SK-N-SH (cell line): ENCODE results near the gene OR52B4.

ENCODE experiments used
- CHD2 ChIP-seq: fragments of 150-350 bp; IDR thresholded peaks from 2 replicates; pipeline ENCODE4 v1.6.1; 2018; ENCODE audit warnings: low read length; ENCODE audit not compliant: partially characterized antibody
- EP300 ChIP-seq, 2 experiments: IDR thresholded peaks; 2 replicates each; pipeline versions ENCODE4 v1.4.0 to v1.6.1; 2012; ENCODE audit warnings: borderline replicate concordance in 1 of 2, low read depth in 1 of 2, low read length in 1 of 2
- EZH2phosphoT487 ChIP-seq: fragments of 200-600 bp; sonication (generic); IDR thresholded peaks from 2 replicates; pipeline ENCODE4 v1.6.1; 2017; ENCODE audit warnings: low read depth, mixed run types, mild to moderate bottlenecking, antibody characterized with exemption, moderate library complexity, borderline replicate concordance
- FOXM1 ChIP-seq: IDR thresholded peaks from 2 replicates; pipeline ENCODE4 v1.4.0; 2012; ENCODE audit warnings: low read depth, mild to moderate bottlenecking
- NFIC ChIP-seq: IDR thresholded peaks from 2 replicates; pipeline ENCODE4 v1.4.0; 2012; ENCODE audit warnings: borderline replicate concordance
- NRF1 ChIP-seq: IDR thresholded peaks from 2 replicates; pipeline ENCODE4 v1.6.1; 2012; ENCODE audit warnings: low read depth, mild to moderate bottlenecking, low read length
- POLR2AphosphoS5 ChIP-seq: IDR thresholded peaks from 2 replicates; pipeline ENCODE4 v1.6.1; 2012; ENCODE audit warnings: low read depth, low read length
- RAD21 ChIP-seq: IDR thresholded peaks from 2 replicates; pipeline ENCODE4 v1.6.1; 2012; ENCODE audit warnings: mild to moderate bottlenecking, low read length
- SIN3A ChIP-seq: IDR thresholded peaks from 2 replicates; pipeline ENCODE4 v1.6.1; 2012; ENCODE audit warnings: low read depth, mild to moderate bottlenecking, low read length, moderate library complexity, borderline replicate concordance
- TCF12 ChIP-seq: IDR thresholded peaks from 2 replicates; pipeline ENCODE4 v1.4.0; 2012
- TF ChIP-seq, protein P1 (sequence below): fragments of 200-600 bp; sonication (generic); IDR thresholded peaks from 2 replicates; pipeline ENCODE4 v1.6.1; 2017; ENCODE audit warnings: antibody characterized with exemption, mild to moderate bottlenecking, moderate library complexity
- TF ChIP-seq, protein P2 (sequence below): IDR thresholded peaks from 2 replicates; pipeline ENCODE4 v1.4.0; 2012; ENCODE audit warnings: low read depth

DNA sequence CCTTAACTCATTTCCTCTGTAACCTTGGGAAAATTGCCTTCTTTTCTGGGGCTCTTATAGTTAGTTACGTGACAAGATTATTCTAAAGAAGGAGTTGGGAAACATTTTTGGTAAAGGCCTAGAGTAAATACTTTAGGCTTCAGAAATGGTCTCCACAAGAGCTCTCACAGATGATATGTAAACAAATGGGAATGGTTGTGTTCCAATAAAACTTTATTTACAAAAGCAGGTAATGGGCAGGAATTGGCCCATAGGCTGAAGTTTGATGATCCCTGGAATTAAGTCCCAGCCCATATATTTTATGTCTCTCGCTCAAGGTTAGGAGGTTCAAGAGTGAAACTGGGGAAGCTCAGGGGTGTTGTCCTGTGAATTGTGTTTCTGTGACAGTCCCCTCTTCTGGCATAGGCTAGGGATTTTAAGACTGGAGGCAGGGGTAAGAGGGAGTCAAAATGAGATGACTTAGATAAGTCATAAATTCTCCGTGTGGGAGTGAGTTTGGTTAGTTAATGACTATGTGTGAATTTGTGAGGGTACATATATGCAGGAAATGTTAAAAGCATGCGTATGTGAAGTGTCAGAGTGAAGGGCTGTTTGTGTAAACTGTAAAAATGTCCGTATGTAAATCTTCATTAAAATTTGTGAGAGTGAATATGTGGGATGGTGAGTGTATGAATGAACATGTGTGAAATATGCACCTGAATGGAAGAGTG, 7.4 kb upstream of the OR52B4 start:
- TF ChIP-seq, protein P1, sequence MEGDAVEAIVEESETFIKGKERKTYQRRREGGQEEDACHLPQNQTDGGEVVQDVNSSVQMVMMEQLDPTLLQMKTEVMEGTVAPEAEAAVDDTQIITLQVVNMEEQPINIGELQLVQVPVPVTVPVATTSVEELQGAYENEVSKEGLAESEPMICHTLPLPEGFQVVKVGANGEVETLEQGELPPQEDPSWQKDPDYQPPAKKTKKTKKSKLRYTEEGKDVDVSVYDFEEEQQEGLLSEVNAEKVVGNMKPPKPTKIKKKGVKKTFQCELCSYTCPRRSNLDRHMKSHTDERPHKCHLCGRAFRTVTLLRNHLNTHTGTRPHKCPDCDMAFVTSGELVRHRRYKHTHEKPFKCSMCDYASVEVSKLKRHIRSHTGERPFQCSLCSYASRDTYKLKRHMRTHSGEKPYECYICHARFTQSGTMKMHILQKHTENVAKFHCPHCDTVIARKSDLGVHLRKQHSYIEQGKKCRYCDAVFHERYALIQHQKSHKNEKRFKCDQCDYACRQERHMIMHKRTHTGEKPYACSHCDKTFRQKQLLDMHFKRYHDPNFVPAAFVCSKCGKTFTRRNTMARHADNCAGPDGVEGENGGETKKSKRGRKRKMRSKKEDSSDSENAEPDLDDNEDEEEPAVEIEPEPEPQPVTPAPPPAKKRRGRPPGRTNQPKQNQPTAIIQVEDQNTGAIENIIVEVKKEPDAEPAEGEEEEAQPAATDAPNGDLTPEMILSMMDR = no peak
- TF ChIP-seq FOXM1 (no peak), CHD2 (no peak), POLR2AphosphoS5 (no peak), RAD21 (no peak), SIN3A (no peak), EZH2phosphoT487 (no peak), NFIC (no peak), TCF12 (no peak), EP300 (IDR thresholded peaks at IDR 0.05; ENCODE audit: borderline replicate concordance in 1 of 2, low read depth in 1 of 2, low read length in 1 of 2) (no peak), NRF1 (no peak)
- TF ChIP-seq, protein P2, sequence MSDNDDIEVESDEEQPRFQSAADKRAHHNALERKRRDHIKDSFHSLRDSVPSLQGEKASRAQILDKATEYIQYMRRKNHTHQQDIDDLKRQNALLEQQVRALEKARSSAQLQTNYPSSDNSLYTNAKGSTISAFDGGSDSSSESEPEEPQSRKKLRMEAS = no peak
